Hematopoietic multipotent progenitor cell treated with erythropoietin and hydrocortisone succinate and interleukin-3 and kit ligand, for 17 days (in vitro differentiated cells): ENCODE measurements around the gene PER2.
"Not testable (repeated sequence)": the region's sequence is repeated elsewhere in the genome, so short reads cannot be mapped to it uniquely, and the experiment has no call there.

Experiments used
- DNase-seq: peaks from one replicate; pipeline ENCODE4 v3.0.0-alpha.2; 2015; ENCODE audit warnings: low spot score

PER2 gene

GRCh38 chr2:238287737-238288649 is at the start of gene PER2:
Gene PER2, minus strand, starts transcription at chr2:238288610. Its CDS starts 10,674 bp downstream, at chr2:238277936.
- DNase-seq = no peak

DNA sequence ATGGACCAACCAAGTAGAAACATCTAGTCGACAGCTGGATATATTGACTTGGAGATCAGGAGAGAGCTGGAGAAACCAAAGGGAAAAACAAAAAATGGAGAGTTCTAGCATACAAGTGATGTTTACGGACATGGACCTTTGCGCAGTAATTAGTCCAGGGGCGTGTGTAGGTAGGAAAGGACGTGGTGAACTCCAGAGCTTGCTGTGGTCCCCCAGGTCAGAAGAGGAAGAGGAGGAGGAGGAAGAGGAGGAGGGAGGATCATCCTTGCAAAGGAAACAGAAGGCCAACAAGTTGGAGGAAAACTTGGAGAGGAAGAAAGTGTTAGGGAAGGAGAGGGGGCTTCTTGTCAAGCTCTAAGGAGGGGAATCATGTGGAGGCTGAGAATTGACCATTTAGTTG is 49.4 kb upstream of the PER2 start:
- DNase-seq = no peak

DNA sequence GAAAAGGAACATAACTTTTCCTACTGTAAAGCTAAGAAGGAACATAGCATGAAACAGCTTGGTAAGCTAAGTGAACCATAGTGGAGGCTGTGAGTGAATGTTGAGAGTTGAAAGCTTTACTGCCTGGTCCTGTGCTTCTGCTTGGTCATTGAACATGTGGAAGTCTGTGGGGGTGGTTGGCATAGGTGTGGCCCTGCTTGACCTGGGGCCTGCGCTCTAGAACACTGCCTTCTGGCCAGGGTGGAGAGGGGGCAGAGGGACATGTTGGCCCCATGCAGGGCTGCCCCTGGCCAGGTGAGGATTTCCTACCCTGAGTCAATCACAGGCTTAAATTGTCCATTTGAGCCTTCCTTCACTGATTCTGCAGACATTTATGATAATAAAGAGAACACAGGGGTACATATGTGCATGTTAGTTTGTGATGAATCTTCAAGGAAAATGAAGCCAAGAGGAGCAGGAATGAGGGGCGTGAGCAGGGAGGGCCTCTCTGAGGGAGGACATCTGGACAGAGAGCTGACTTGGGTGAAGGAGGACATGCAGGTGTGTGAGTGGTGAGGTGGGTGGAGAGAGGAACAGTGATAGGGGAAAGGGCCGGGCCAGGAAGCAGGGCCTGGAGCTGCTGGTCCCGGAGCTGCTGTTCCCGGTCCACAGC is 48.5 kb upstream of the PER2 start:
- no peak for DNase-seq

DNA sequence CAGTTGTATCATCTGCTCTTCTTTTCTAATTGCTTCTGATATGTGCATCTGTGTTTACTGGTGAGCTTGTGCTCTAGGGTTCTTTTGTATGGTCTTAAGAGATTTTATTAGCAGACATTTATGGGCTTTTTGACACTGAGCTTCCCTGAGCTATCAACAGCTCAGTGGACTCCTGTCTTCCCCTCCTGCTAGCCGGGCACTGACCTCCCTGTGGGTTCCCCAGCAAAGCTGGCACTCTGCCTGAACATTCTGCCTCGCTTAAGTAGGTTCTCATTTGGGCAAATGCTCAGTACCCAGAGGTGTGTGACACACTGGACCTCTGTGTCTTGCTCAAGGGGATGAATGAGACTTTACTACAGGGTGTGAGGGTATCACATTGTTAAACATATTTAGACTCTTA is 47.7 kb upstream of the PER2 start:
- no peak for DNase-seq

GRCh38 chr2:238335591-238335990 is 47.2 kb upstream of the PER2 start:
- not testable (repeated sequence) for DNase-seq

- no peak for DNase-seq
Measured at GRCh38 chr2:238334885-238335284, 46.5 kb upstream of the PER2 start.

- DNase-seq = no peak
Measured at GRCh38 chr2:238331916-238332315, 43.5 kb upstream of the PER2 start.

DNA sequence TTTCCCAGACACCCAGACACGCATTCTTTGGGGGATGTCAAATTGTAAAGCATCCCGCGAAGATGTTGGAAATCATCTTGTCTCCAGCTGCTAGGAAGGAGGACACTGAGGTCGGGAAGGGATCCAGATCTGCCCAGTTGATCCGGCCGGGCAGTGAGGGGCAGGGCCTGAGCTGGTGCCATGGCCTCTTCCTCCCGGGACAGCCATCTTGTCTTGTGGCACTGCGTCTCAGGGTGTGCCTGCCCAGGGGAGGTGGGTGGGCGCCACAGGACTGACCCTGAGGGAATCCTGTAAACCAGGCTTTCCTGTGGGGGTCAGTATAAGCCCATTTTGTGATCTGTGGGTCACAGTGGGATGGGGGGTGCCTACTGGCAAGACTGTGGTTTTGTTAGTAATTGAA is 42.0 kb upstream of the PER2 start:
- no peak for DNase-seq

- DNase-seq = no peak
Measured at GRCh38 chr2:238327751-238328150, 39.3 kb upstream of the PER2 start.

- DNase-seq = no peak
Measured at GRCh38 chr2:238326801-238327365, 38.5 kb upstream of the PER2 start.

DNA sequence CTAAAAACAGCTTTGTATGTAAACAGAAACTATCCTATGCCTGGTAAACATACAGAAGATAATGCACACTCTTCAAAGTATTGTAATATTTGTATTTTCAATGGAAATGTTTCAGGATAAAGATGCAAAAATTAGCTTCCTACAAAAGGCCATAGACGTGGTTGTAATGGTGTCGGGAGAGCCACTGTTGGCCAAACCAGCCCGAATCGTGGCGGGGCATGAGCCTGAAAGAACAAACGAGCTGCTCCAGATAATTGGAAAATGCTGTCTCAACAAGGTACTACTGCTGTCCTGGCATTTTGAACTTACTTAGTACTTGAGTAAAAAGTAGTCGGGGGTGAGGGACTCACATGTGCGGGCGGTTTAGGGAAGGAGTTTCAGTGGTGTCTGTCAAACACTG is 37.3 kb upstream of the PER2 start:
- DNase-seq = no peak

GRCh38 chr2:238324248-238324647 is 35.8 kb upstream of the PER2 start:
- not testable (repeated sequence) for DNase-seq

- no peak for DNase-seq
Measured at GRCh38 chr2:238322001-238322411, 33.6 kb upstream of the PER2 start.

DNA sequence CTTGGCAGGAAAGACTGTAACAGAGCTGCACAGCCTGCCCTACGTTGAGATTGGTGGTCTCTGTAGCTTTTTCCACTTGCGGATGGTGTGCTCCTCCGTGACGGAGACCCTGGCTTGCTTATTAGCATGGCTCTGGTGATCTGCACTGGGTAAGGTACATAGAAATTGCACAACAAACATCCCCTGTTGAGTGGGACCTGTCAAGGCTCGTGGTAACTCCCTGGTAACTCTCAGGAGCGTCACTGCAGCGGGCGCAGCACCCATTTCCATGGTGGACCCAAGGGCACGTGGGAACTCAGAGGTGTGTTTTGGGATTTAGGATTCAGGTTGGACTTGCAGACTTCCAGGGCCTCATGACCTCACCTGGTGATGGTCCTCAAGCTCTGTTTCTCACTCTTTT is 33.1 kb upstream of the PER2 start:
- no peak for DNase-seq

- no peak for DNase-seq
Measured at GRCh38 chr2:238320648-238321281, 32.4 kb upstream of the PER2 start.

- peak; percentile 79 for DNase-seq
Measured at GRCh38 chr2:238320246-238320647, 31.8 kb upstream of the PER2 start, which contains the start of gene TRAF3IP1. Gene TRAF3IP1, plus strand, starts transcription at chr2:238320518. Its CDS starts 145 bp downstream, at chr2:238320663.

DNA sequence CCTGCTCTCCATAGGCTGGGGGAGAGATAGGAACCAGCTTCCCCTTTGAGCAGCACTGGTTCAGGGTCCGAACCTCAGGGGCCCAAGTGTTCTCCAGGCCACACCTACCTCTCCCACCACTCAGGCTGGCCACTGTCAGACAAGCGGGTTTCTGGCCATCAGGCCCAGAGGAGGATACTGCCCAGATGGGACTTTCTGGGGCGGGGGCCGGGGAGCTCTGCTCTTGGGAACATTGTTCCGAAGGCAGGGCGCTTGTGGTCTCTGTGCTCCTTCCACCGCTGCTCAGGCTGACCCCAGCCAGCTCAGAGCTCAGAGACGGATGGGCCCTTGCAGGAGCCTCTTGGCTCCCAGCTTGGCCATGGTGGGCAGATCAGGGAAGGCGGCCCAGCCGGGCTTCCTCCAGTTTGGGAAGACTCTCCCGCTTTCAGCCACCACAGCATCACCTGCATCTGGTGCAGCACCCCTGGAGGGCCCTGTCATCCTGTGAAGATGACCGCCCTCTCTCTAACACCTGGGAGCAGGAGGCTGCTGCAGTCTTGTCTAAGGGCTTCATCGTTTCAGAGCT is 26.7 kb upstream of the PER2 start:
- DNase-seq = no peak

DNA sequence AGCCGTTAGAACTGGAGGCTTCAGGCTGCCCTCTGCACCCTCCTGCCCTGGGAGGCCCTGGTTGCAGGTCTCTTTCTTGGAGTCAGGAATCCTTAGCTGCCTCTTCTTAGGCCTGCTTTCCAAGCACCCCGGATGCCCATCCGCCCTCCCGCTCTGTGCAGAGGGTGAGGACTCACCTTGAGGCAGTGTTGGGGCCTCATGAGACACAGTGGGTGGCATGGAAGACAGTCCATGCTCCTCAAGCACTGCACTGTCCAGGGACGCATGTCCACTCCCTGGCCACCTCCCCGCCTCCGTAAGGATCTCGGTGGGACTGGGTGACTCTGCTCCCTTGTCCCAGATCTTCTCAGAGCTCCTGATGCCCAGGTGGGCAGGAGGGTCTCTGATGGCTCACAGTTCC is 26.2 kb upstream of the PER2 start:
- DNase-seq = no peak

DNA sequence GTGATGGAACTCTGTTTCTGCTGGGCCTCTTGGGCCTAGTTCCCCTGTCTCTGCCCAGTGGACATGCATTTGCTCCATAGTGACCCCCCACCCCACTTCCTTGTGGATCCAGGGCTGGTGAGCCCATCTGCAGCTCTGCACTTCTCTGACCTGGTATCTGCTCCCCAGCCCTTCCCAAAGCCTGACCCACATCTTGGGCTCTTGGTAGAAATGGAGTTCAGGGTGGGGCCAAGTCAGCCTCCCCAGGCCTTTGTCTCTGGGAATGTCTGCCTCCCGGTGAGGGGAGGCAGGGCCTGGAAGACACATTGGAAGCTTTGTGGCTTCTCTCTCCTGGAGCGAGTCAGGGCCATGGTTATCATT is 25.6 kb upstream of the PER2 start:
- no peak for DNase-seq

GRCh38 chr2:238313289-238313990 is 25.0 kb upstream of the PER2 start:
- DNase-seq = no peak

- not testable (repeated sequence) for DNase-seq
Measured at GRCh38 chr2:238310721-238311120, 22.3 kb upstream of the PER2 start.

DNA sequence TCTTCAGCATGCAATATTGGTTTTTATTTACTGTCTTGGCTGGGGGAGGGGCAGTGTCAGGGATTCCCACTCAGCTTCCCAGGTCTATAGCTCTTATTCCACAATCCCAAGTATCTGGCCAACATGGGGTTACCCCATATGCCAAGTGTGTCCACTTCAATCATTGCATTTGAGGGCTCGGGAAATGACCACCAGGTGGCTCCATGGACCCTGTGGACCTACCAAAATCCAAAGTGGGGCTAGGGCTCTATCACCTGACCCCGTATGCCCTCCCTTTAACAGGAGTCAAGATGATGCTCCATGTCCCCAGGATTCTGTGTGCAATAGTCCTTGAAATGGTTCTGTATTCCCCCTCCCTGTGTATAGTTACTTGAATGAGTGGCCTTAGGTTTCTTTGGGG is 19.8 kb upstream of the PER2 start:
- DNase-seq = no peak
